Activated CD4-positive, alpha-beta T cell treated with anti-CD3 and anti-CD28 coated beads, Interleukin-2, amount 10 ng/mL, durations not matched to agents 7 days and 5 days (primary cell): ENCODE measurements around the gene TMEM79. TPM values are rescaled to one million over a fixed set of nuclear protein-coding genes. Genes with fewer than 3 reads are reported as not detected.
A peak's percentile ranks its signal among the peaks of the same experiment; 100 is the strongest.
"Not testable (repeated sequence)": the region's sequence is repeated elsewhere in the genome, so short reads cannot be mapped to it uniquely, and the experiment has no call there.

ENCODE experiments used
- CTCF ChIA-PET: fragments of 350-600 bp; sonication (Branson Sonifier 250); formaldehyde crosslinking; loops from one replicate; lab custom pipeline; 2021; ENCODE audit warnings: antibody characterized with exemption; lab: Charles Lee
- POLR2A ChIA-PET: fragments of 350-600 bp; sonication (Branson Sonifier 250); formaldehyde crosslinking; loops from one replicate; lab custom pipeline; 2021; ENCODE audit warnings: antibody characterized with exemption; lab: Charles Lee
- DNase-seq: peaks from one replicate; pipeline ENCODE4 v3.0.0-alpha.2; 2020
- H3K27ac Mint-ChIP-seq: one replicate; pipeline ENCODE4 v1.8.0; 2021; ENCODE audit warnings: mild to moderate bottlenecking, moderate library complexity, mixed read lengths
- H3K27me3 Mint-ChIP-seq: one replicate; pipeline ENCODE4 v1.8.0; 2021; ENCODE audit warnings: mixed read lengths
- H3K36me3 Mint-ChIP-seq: one replicate; pipeline ENCODE4 v1.8.0; 2021; ENCODE audit warnings: low read depth, mixed read lengths
- H3K4me1 Mint-ChIP-seq: one replicate; pipeline ENCODE4 v1.8.0; 2021; ENCODE audit warnings: mixed read lengths
- H3K4me3 Mint-ChIP-seq: one replicate; pipeline ENCODE4 v1.8.0; 2021; ENCODE audit warnings: mild to moderate bottlenecking, moderate library complexity, mixed read lengths
- H3K9me3 Mint-ChIP-seq: one replicate; pipeline ENCODE4 v1.8.0; 2021; ENCODE audit warnings: mixed read lengths
- total RNA-seq, 2 experiments: library from RNA; stranded (reverse); gene quantifications; one replicate each; pipeline ENCODE4 v1.2.3, GENCODE V29; 2021

TMEM79 gene
- total RNA-seq, 2 experiments from 2014 or later: 11.6 to 14.4 TPM

GRCh38 chr1:156320560-156320959, 36.4 kb downstream of the TMEM79 start:
- ChIA-PET POLR2A (no interaction called here), CTCF (no interaction called here)
- no peaks in the 10 kb centered on the region for H3K4me1 Mint-ChIP-seq
- no peak for DNase-seq
- no peaks in the 10 kb centered on the region for H3K9me3 Mint-ChIP-seq
- no peak overlapping the region for H3K4me3 Mint-ChIP-seq
- H3K27ac Mint-ChIP-seq: no peak overlapping the region
- peaks cover 49% of the 10 kb centered on the region for H3K36me3 Mint-ChIP-seq
- H3K27me3 Mint-ChIP-seq: no peaks in the 10 kb centered on the region

- H3K27me3 Mint-ChIP-seq, H3K27ac Mint-ChIP-seq, H3K9me3 Mint-ChIP-seq, H3K4me1 Mint-ChIP-seq, DNase-seq, H3K4me3 Mint-ChIP-seq, POLR2A ChIA-PET: not testable (repeated sequence)
- CTCF ChIA-PET: interaction anchor here (0.6 to 1.2 kb wide), 3 partner anchors 10 to 98 kb away, joined by 3 to 6 read pairs (median 3); no protein-coding TSS in a partner anchor
- H3K36me3 Mint-ChIP-seq: peaks cover 36% of the 10 kb centered on the region
These were observed 39.1 kb downstream of the TMEM79 start for GRCh38 chr1:156323179-156323578.

GRCh38 chr1:156336242-156336641, 52.1 kb downstream of the TMEM79 start:
- POLR2A ChIA-PET: no interaction called here
- H3K27me3 Mint-ChIP-seq: no peaks in the 10 kb centered on the region

GRCh38 chr1:156337052-156337887, 53.1 kb downstream of the TMEM79 start:
- POLR2A ChIA-PET: no interaction called here
- Mint-ChIP-seq H3K9me3 (no peaks in the 10 kb centered on the region), H3K4me3 (peak overlapping the region; percentile 96), H3K36me3 (peaks cover 43% of the 10 kb centered on the region), H3K27ac (peak overlapping the region; percentile 92), H3K27me3 (no peaks in the 10 kb centered on the region), H3K4me1 (peaks cover 30% of the 10 kb centered on the region)
- CTCF ChIA-PET: interaction anchor here (0.6 to 1.1 kb wide), 5 partner anchors 17 to 1308 kb away, joined by 3 to 5 read pairs (median 3); partner anchors contain the start of gene SMG5
- no peak for DNase-seq

More at GRCh38 chr1:156336242-156336641, 52.1 kb downstream of the TMEM79 start:
- Mint-ChIP-seq H3K4me1 (peaks cover 30% of the 10 kb centered on the region), H3K27ac (peak overlapping the region; percentile 92), H3K9me3 (no peaks in the 10 kb centered on the region), H3K4me3 (peak overlapping the region; percentile 96), H3K36me3 (peaks cover 47% of the 10 kb centered on the region)
- CTCF ChIA-PET: interaction anchor here (0.6 to 0.8 kb wide), 5 partner anchors 94 to 747 kb away, joined by 3 to 4 read pairs (median 4); partner anchors contain the start of gene BGLAP
- no peak for DNase-seq

- Mint-ChIP-seq H3K4me1 (peaks cover 30% of the 10 kb centered on the region), H3K27me3 (no peaks in the 10 kb centered on the region), H3K36me3 (peaks cover 40% of the 10 kb centered on the region), H3K4me3 (peak overlapping the region; percentile 96), H3K27ac (peak overlapping the region; percentile 92), H3K9me3 (no peaks in the 10 kb centered on the region)
- no peak for DNase-seq
- POLR2A ChIA-PET: no interaction called here
- CTCF ChIA-PET: interaction anchor here (0.6 to 1.1 kb wide), 5 partner anchors 18 to 110 kb away, joined by 3 to 5 read pairs (median 3); partner anchors contain the start of gene SMG5
These were observed 53.7 kb downstream of the TMEM79 start for GRCh38 chr1:156337888-156338179.

- Mint-ChIP-seq H3K27ac (peak within 1 kb of the TSS; percentile 92), H3K4me3 (peak within 1 kb of the TSS; percentile 96), H3K4me1 (peaks cover 30% of the 10 kb centered on the region), H3K9me3 (no peaks in the 10 kb centered on the region), H3K36me3 (peaks cover 37% of the 10 kb centered on the region), H3K27me3 (peaks cover 1% of the 10 kb centered on the region)
- POLR2A ChIA-PET: no interaction called here
- DNase-seq: peak; percentile 99
- CTCF ChIA-PET: interaction anchor here (0.6 to 1.1 kb wide), 4 partner anchors 19 to 110 kb away, joined by 3 to 5 read pairs (median 3); partner anchors contain the start of gene SMG5
These were observed 54.3 kb downstream of the TMEM79 start, which contains the start of the genes CCT3 and TSACC for GRCh38 chr1:156338180-156338976. Gene CCT3 (minus strand): TSS chr1:156338292. CDS start chr1:156338184, 108 bp downstream. Gene TSACC (plus strand): TSS chr1:156338526. CDS start chr1:156339758, 1,232 bp downstream.

Other genes with a start within 250 kb of the TMEM79 start
- gene UBQLN4, start 230.5 kb upstream of the TMEM79 start, total RNA-seq: 10 to 100 TPM; 30.8 to 34.0 TPM
- 10 to 100 TPM; 41.3 to 61.0 TPM for gene LAMTOR2, start 229.5 kb upstream of the TMEM79 start, total RNA-seq
- gene RAB25, start 223.2 kb upstream of the TMEM79 start, total RNA-seq: under 1 TPM in 1 of 2 experiments, not detected in 1; 0.50 TPM
- under 1 TPM; 0.02 to 0.05 TPM for gene MEX3A, start 201.9 kb upstream of the TMEM79 start, total RNA-seq
- 10 to 100 TPM; 38.3 to 43.5 TPM for gene LMNA, start 169.6 kb upstream of the TMEM79 start, total RNA-seq
- gene SEMA4A, start 130.7 kb upstream of the TMEM79 start, total RNA-seq: 10 to 100 TPM; 35.3 to 37.8 TPM
- 10 to 100 TPM; 27.5 to 28.0 TPM for gene SLC25A44, start 90.2 kb upstream of the TMEM79 start, total RNA-seq
- gene PMF1, start 71.3 kb upstream of the TMEM79 start, total RNA-seq: 10 to 100 TPM; 72.8 to 73.4 TPM
- 1 to 10 TPM; 1.3 to 3.0 TPM for gene BGLAP, start 42.1 kb upstream of the TMEM79 start, total RNA-seq
- 1 to 10 TPM; 6.2 to 7.3 TPM for gene PAQR6, start 36.3 kb upstream of the TMEM79 start, total RNA-seq
- 10 to 100 TPM; 68.0 to 68.1 TPM for gene SMG5, start 1.5 kb upstream of the TMEM79 start, total RNA-seq
- 10 to 100 TPM; 33.2 to 33.6 TPM for gene GLMP, start 11.4 kb downstream of the TMEM79 start, total RNA-seq
- under 1 TPM in 1 of 2 experiments, not detected in 1; 0.52 TPM for gene VHLL, start 15.0 kb downstream of the TMEM79 start, total RNA-seq
- gene CCT3, start 54.0 kb downstream of the TMEM79 start, total RNA-seq: 100 to 1,000 TPM; 186 to 228 TPM
- gene TSACC, start 54.2 kb downstream of the TMEM79 start, total RNA-seq: under 1 TPM; 0.50 to 0.89 TPM
- not detected for gene RHBG, start 84.9 kb downstream of the TMEM79 start, total RNA-seq
- gene MEF2D, start 216.4 kb downstream of the TMEM79 start, total RNA-seq: 10 to 100 TPM; 34.0 to 39.4 TPM